Measurements from ENCODE around the gene EDAR. TPM values are rescaled to one million over a fixed set of nuclear protein-coding genes. Genes with fewer than 3 reads are reported as not detected.

EDAR gene
- total RNA-seq, 1 donor from 2014 or later, result not detected

- Mint-ChIP-seq H3K4me3 (ENCODE audit: unreplicated experiment) (no peak overlapping the region), H3K27me3 (ENCODE audit: unreplicated experiment) (no peaks in the 10 kb centered on the region), H3K9me3 (ENCODE audit: unreplicated experiment) (peaks cover 1% of the 10 kb centered on the region), H3K4me1 (ENCODE audit: low read depth, unreplicated experiment) (peaks cover 2% of the 10 kb centered on the region), H3K36me3 (ENCODE audit: unreplicated experiment) (peaks cover 17% of the 10 kb centered on the region), H3K27ac (ENCODE audit: unreplicated experiment) (no peak overlapping the region)
- DNase-seq, result no peak
- no peak for TF ChIP-seq CTCF (IDR thresholded peaks at IDR 0.05; ENCODE audit: partially characterized antibody, unreplicated experiment)
Observed at GRCh38 chr2:108941161-108941665, 47.8 kb downstream of the EDAR start.

GRCh38 chr2:108940156-108940555, 48.9 kb downstream of the EDAR start:
- Mint-ChIP-seq H3K36me3 (ENCODE audit: unreplicated experiment) (peaks cover 9% of the 10 kb centered on the region), H3K9me3 (ENCODE audit: unreplicated experiment) (no peaks in the 10 kb centered on the region), H3K27me3 (ENCODE audit: unreplicated experiment) (no peaks in the 10 kb centered on the region), H3K4me3 (ENCODE audit: unreplicated experiment) (no peak overlapping the region), H3K27ac (ENCODE audit: unreplicated experiment) (no peak overlapping the region), H3K4me1 (ENCODE audit: low read depth, unreplicated experiment) (peaks cover 3% of the 10 kb centered on the region)
- TF ChIP-seq CTCF (IDR thresholded peaks at IDR 0.05; ENCODE audit: partially characterized antibody, unreplicated experiment), result no peak
- DNase-seq, result no peak

GRCh38 chr2:108938077-108938710, 50.8 kb downstream of the EDAR start:
- H3K36me3 Mint-ChIP-seq (ENCODE audit: unreplicated experiment), result peaks cover 5% of the 10 kb centered on the region
- H3K27ac Mint-ChIP-seq (ENCODE audit: unreplicated experiment), result no peak overlapping the region
- no peak for DNase-seq
- TF ChIP-seq CTCF (IDR thresholded peaks at IDR 0.05; ENCODE audit: partially characterized antibody, unreplicated experiment), result no peak
- H3K4me1 Mint-ChIP-seq (ENCODE audit: low read depth, unreplicated experiment), result peaks cover 8% of the 10 kb centered on the region
- H3K9me3 Mint-ChIP-seq (ENCODE audit: unreplicated experiment), result no peaks in the 10 kb centered on the region
- no peak overlapping the region for H3K4me3 Mint-ChIP-seq (ENCODE audit: unreplicated experiment)
- H3K27me3 Mint-ChIP-seq (ENCODE audit: unreplicated experiment), result no peaks in the 10 kb centered on the region

GRCh38 chr2:108937367-108938017, 51.5 kb downstream of the EDAR start:
- Mint-ChIP-seq H3K4me1 (ENCODE audit: low read depth, unreplicated experiment) (peaks cover 8% of the 10 kb centered on the region), H3K9me3 (ENCODE audit: unreplicated experiment) (peaks cover 1% of the 10 kb centered on the region), H3K36me3 (ENCODE audit: unreplicated experiment) (peaks cover 5% of the 10 kb centered on the region), H3K27me3 (ENCODE audit: unreplicated experiment) (no peaks in the 10 kb centered on the region), H3K27ac (ENCODE audit: unreplicated experiment) (no peak overlapping the region), H3K4me3 (ENCODE audit: unreplicated experiment) (no peak overlapping the region)
- DNase-seq, result no peak
- no peak for TF ChIP-seq CTCF (IDR thresholded peaks at IDR 0.05; ENCODE audit: partially characterized antibody, unreplicated experiment)

- Mint-ChIP-seq H3K27ac (ENCODE audit: unreplicated experiment) (no peak overlapping the region), H3K9me3 (ENCODE audit: unreplicated experiment) (peaks cover 2% of the 10 kb centered on the region), H3K4me3 (ENCODE audit: unreplicated experiment) (no peak overlapping the region), H3K4me1 (ENCODE audit: low read depth, unreplicated experiment) (peaks cover 9% of the 10 kb centered on the region), H3K27me3 (ENCODE audit: unreplicated experiment) (no peaks in the 10 kb centered on the region), H3K36me3 (ENCODE audit: unreplicated experiment) (peaks cover 5% of the 10 kb centered on the region)
- DNase-seq, result no peak
- no peak for TF ChIP-seq CTCF (IDR thresholded peaks at IDR 0.05; ENCODE audit: partially characterized antibody, unreplicated experiment)
Observed at GRCh38 chr2:108936866-108937265, 52.2 kb downstream of the EDAR start.

All from glutamatergic neuron (in vitro differentiated cells).